ENCODE data around the gene MCC.

DNA sequence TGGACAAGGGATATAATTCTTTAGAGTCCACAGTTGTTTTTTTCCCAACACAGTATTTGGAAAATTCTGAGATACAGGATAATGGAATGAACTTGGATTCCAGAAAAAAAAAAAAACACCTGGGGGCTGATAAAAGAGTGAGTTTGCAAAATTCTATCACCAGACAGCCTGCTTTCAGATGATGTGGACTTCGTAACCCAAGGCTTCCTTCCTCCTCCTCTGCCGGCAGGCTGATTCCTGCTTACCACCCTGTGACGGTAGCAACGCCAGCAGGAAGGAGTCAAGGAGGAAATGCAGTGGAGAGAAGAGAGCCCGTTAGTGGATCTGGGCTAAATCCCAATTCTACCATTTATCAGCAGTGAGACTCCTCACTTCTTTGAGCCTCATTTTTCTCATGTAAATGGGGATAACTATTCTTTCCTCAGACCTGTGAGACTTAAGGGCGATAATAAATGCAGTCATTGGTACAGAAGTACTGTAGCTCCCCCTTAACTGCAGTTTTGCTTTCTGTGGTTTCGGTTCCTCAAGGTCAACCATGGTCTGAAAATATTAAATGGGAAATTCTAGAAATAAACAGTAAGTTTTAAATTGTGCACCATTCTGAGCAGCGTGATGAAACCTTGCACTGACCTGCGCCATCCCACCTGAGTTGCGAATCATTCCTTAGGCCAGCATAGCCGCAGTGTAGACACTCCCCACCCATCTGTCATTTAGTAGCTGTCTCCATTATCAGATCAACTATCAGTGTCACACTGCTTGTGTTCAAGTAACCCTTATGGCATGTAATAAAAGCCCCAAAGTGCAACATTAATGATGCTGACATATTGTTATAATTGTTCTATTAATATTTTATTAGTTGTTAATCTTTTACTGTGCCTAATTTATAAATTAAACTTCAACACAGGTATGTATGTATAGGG, 440.3 kb downstream of the MCC start:
- TF ChIP-seq, protein P1, sequence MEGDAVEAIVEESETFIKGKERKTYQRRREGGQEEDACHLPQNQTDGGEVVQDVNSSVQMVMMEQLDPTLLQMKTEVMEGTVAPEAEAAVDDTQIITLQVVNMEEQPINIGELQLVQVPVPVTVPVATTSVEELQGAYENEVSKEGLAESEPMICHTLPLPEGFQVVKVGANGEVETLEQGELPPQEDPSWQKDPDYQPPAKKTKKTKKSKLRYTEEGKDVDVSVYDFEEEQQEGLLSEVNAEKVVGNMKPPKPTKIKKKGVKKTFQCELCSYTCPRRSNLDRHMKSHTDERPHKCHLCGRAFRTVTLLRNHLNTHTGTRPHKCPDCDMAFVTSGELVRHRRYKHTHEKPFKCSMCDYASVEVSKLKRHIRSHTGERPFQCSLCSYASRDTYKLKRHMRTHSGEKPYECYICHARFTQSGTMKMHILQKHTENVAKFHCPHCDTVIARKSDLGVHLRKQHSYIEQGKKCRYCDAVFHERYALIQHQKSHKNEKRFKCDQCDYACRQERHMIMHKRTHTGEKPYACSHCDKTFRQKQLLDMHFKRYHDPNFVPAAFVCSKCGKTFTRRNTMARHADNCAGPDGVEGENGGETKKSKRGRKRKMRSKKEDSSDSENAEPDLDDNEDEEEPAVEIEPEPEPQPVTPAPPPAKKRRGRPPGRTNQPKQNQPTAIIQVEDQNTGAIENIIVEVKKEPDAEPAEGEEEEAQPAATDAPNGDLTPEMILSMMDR (IDR thresholded peaks at IDR 0.05 in 4 of 5, conservative IDR thresholded peaks at IDR 0.05 in 1 of 5) = no peak
- TF ChIP-seq POLR2A (IDR thresholded peaks at IDR 0.05) = no peak
